Peyer's patch (tissue), 4 donors: ENCODE data around the gene XBP1.

Experiments used
- CTCF ChIP-seq, 6 experiments: fragments of 450-650 bp in 4 of 6; fragments of 200-600 bp in 2 of 6; sonication (generic) in 1 of 6; IDR thresholded peaks; one replicate each; pipeline ENCODE4 v1.5.1; 2017 to 2019; ENCODE audit warnings: antibody characterized with exemption in 6 of 6, mild to moderate bottlenecking in 3 of 6, moderate library complexity in 1 of 6
- POLR2A ChIP-seq, 2 donors: fragments of 450-650 bp; IDR thresholded peaks; one replicate each; pipeline ENCODE4 v1.5.1; 2017; ENCODE audit warnings: antibody characterized with exemption in 2 of 2, mild to moderate bottlenecking in 2 of 2, moderate library complexity in 2 of 2

- no peak for TF ChIP-seq CTCF (IDR thresholded peaks at IDR 0.05)
- TF ChIP-seq POLR2A (IDR thresholded peaks at IDR 0.05), result no peak
Measured at GRCh38 chr22:28813772-28814518, 13.6 kb upstream of the XBP1 start.
